BLaER1 treated with 17β-estradiol and CSF1 and Interleukin-3, amounts not matched to agents 10 nM and 100 nM (cell line): ENCODE measurements around the gene SGCA.

Experiments
- H3K27ac ChIP-seq, 11 experiments: shearing (Covaris generic); formaldehyde crosslinking; 2 replicates each; pipeline ENCODE4 v1.8.1; 2022
- H3K27me3 ChIP-seq, 11 experiments: shearing (Covaris generic); formaldehyde crosslinking; 2 replicates each; pipeline ENCODE4 v1.8.1; 2022
- H3K36me3 ChIP-seq, 11 experiments: shearing (Covaris generic); formaldehyde crosslinking; 2 replicates each; pipeline ENCODE4 v1.8.1; 2022
- H3K4me1 ChIP-seq, 10 experiments: shearing (Covaris generic); formaldehyde crosslinking; 2 replicates each; pipeline ENCODE4 v1.8.1; 2022
- H3K4me2 ChIP-seq, 11 experiments: shearing (Covaris generic); formaldehyde crosslinking; 2 replicates each; pipeline ENCODE4 v1.8.1; 2022
- H3K4me3 ChIP-seq, 10 experiments: shearing (Covaris generic); formaldehyde crosslinking; 2 replicates each; pipeline ENCODE4 v1.8.1; 2022
- H3K9ac ChIP-seq, 11 experiments: shearing (Covaris generic); formaldehyde crosslinking; 2 replicates each; pipeline ENCODE4 v1.8.1; 2022
- H3K9me3 ChIP-seq, 11 experiments: shearing (Covaris generic); formaldehyde crosslinking; replicated peaks in 1 of 11; 2 replicates each; pipeline ENCODE4 v1.8.1; 2022
- H4K20me1 ChIP-seq, 11 experiments: shearing (Covaris generic); formaldehyde crosslinking; 2 replicates each; pipeline ENCODE4 v1.8.1; 2022
- Cebpa-rat ChIP-seq, 11 experiments: shearing (Covaris generic); IDR thresholded peaks; 2 replicates each; pipeline ENCODE4 v1.8.1; 2022

Gene SGCA

DNA sequence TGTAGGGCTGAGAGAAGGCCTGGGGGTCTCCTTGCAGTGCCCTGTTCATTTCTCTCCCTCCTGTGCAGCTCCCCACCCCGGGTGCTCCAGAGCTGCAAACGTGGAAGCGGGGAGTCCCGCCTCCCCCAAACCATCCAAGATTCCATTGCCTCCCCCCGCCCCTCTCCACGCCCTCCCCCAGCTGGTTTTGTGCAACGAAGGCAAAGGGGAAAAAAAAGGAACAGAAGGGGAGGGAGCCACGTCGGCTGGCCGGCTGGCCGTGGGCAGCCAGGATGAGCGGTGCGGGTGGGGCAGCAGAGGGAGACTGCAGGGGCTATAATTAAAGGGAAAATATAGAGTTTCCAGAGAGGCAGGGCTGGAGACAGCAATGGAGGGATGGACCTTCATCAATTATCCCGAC, 37.3 kb downstream of the SGCA start:
- H3K36me3 ChIP-seq: no peaks in the 10 kb centered on the region
- H3K27ac ChIP-seq: no peak overlapping the region
- H3K4me2 ChIP-seq: peak overlapping the region in 2 of 11 experiments; percentile 43; a peak in 3 of 22 replicates
- no peak overlapping the region for H3K4me3 ChIP-seq
- peaks cover 0 to 6% (median 0%) of the 10 kb centered on the region in 11 experiments; a peak in 2 of 22 replicates for H4K20me1 ChIP-seq
- no peaks in the 10 kb centered on the region for H3K9me3 ChIP-seq
- no peak overlapping the region for H3K9ac ChIP-seq
- H3K27me3 ChIP-seq: peaks cover 73 to 95% (median 84%) of the 10 kb centered on the region in 11 experiments
- no peak for TF ChIP-seq Cebpa-rat (IDR thresholded peaks at IDR 0.05)
- peaks cover 21 to 29% (median 25%) of the 10 kb centered on the region in 10 experiments; a peak in 19 of 20 replicates for H3K4me1 ChIP-seq

DNA sequence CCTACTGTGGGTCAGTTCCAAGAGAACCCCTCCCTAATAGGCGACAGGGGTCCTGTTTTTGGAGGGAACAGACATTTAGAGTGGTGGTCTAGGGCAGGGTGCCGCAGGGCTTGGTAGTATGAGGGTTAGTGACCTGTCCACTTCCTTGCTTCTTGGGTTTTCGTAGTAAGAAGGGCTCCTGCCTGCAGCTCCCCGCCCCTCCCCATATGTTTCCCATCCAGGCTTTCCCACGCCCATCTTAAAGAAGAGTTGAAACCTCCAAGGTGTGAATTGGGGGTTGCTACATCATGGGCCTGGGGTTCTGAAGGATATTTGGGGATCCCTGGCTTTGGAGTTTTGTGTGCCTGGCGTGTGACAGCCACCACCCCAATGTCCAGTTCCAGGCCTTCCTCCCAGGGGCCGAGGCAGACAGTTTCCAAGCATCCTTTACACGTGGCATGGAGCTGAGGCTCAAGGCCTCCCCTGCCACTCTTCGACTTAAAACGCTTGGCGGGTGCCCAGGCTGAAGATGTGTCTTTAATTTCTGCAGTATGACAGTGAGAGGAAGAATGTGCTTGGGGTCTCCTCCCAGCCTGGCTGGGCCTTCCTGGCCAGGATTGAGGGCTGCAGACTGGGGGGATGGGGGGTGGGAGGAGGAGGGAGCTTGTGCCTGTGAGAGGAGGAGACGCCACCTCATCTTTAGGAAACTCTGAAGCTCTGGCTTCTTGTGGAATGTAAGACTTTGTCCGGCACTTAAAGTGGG, 38.0 kb downstream of the SGCA start:
- peaks cover 74 to 96% (median 82%) of the 10 kb centered on the region in 11 experiments for H3K27me3 ChIP-seq
- H3K9ac ChIP-seq: no peak overlapping the region
- H3K4me1 ChIP-seq: peaks cover 20 to 29% (median 24%) of the 10 kb centered on the region in 10 experiments; a peak in 19 of 20 replicates
- H3K4me2 ChIP-seq: peak overlapping the region in 2 of 11 experiments; percentile 43; a peak in 3 of 22 replicates
- H3K36me3 ChIP-seq: no peaks in the 10 kb centered on the region
- no peak for TF ChIP-seq Cebpa-rat (IDR thresholded peaks at IDR 0.05)
- no peak overlapping the region for H3K4me3 ChIP-seq
- H3K9me3 ChIP-seq: no peaks in the 10 kb centered on the region
- H4K20me1 ChIP-seq: peaks cover 0 to 6% (median 0%) of the 10 kb centered on the region in 11 experiments; a peak in 2 of 22 replicates
- H3K27ac ChIP-seq: no peak overlapping the region

DNA sequence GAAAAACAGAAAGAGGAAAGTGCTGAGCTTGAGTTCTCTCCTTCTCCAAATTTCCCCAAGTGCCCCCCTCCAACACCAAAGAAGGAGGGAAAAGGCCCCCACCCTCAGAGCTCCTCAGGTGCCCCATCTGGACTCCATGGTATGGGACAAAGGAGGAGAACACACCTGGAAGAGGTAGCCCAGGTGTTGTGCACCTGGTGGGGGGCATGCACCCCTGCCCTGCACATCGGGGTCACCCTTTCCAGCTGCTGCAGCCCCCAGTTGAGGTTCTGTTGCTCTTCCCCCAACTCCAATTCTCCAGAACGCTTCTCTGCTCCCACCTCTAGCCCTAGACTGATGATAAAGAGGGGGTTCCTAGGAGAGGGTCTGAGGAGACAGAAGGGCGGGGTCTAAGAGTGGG, 38.6 kb downstream of the SGCA start:
- Histone ChIP-seq H3K27ac (no peak overlapping the region), H3K36me3 (no peaks in the 10 kb centered on the region), H3K9me3 (no peaks in the 10 kb centered on the region), H3K9ac (no peak overlapping the region), H3K4me1 (peaks cover 18 to 28% (median 23%) of the 10 kb centered on the region in 10 experiments; a peak in 19 of 20 replicates), H3K4me3 (no peak overlapping the region), H3K4me2 (no peak overlapping the region), H3K27me3 (peaks cover 74 to 92% (median 84%) of the 10 kb centered on the region in 11 experiments), H4K20me1 (peaks cover 0 to 6% (median 0%) of the 10 kb centered on the region in 11 experiments; a peak in 2 of 22 replicates)
- TF ChIP-seq Cebpa-rat (IDR thresholded peaks at IDR 0.05): no peak

DNA sequence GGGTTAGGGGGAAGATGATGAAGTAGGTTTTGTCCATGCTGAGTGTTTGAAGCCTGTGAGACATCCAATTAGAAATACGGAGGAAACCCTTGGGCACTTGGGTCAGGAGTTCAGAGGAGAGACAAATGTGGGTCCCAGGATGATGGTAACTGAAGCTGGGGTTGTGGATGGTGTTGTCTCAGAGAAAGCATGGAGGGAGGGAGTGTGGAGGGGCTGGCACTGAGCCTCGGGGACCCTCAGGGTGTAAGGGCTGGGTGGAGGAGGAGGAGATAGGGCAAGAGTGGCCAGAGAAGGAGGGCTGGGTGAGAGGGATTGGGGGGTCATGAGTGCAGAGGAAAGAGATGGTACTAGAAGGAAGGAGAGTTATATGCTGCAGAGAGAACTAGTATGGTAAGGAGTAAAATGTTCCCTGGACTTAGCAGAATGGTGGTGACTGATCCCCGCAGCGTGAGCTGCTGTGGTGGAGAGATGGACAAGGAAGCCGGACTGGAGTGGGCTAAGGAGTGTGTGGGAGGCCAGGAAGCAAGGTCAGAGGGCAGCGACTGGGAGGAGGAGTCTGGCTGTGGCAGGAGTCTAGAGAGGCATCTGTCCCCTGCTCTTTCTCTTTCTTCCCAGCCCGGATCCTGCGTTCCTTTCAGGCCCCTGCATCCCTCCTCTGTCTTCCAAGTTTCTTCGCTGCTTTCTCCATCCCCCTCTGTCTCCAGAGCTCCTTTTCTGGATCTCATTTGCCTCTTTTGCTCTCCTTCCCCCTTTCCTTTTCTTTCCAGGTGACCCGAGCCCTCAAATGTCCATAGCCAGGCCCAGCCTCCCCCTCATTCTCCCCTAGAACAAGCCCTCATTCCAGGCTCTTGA, 39.5 kb downstream of the SGCA start:
- H3K4me2 ChIP-seq: no peak overlapping the region
- H3K4me1 ChIP-seq: peaks cover 18 to 30% (median 23%) of the 10 kb centered on the region in 10 experiments; a peak in 18 of 20 replicates
- H3K9me3 ChIP-seq: no peaks in the 10 kb centered on the region
- no peaks in the 10 kb centered on the region for H3K36me3 ChIP-seq
- no peak overlapping the region for H3K4me3 ChIP-seq
- H3K27me3 ChIP-seq: peaks cover 71 to 95% (median 83%) of the 10 kb centered on the region in 11 experiments
- H4K20me1 ChIP-seq: peaks cover 0 to 6% (median 0%) of the 10 kb centered on the region in 11 experiments; a peak in 2 of 22 replicates
- no peak overlapping the region for H3K27ac ChIP-seq
- H3K9ac ChIP-seq: no peak overlapping the region
- TF ChIP-seq Cebpa-rat (IDR thresholded peaks at IDR 0.05): no peak

DNA sequence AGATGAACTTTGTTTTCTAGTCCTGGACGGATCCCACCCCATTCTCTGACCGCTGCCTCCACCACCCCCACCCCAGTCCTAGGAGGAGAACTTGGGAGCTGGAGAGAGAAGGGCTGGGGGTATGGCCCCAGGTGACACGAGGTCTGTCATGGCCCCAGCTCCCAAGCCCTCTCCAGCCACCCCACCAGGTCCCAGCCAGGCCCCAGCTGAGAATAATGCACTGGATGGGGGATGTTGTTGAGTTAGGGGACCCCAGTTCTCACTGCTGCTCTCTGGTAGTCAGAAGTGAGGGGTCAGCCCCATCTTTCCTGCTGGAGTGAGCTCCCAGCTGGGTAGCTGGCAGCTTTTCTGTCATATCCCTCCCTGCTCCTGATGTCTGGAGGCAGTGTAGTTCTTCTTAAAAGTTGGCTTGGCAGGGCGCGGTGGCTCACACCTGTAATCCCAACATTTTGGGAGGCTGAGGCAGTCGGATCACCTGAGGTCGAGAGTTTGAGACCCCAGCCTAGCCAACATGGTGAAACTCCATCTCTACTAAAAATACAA, 40.2 kb downstream of the SGCA start:
- Histone ChIP-seq H3K4me3 (no peak overlapping the region), H3K27me3 (peaks cover 65 to 95% (median 79%) of the 10 kb centered on the region in 11 experiments)

DNA sequence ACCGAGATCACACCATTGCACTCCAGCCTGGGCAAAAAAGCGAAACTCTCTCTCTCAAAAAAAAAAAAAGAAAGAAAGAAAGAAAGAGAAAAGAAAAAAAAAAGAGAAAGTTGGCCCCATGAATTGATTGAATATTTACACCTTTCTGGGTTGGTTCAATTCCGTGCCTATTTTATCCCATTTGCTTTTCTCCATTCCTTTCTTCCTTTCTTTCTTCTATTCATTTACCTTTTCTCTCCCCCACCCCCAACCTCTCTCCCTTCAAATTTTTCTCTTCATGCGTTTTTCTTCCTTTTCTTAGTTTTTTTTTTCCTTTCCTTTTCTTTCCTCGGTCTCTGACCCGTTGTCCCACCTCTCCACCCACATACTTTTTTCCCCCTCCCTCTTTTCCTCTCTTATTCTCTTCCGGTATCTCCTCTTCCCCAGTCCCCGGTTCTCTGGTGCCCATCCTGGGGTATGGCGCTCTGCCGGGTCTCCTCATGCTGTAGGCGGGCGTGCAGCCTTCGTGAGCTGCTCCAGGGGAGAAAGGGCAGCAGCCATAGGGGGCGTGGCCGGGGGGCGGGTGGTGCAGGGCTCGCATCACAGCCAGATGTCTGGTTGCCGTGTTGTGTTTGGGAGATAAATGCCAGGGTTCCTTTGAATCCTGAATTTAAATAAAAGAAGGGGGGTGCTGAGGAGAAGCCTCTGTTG, 40.9 kb downstream of the SGCA start:
- Histone ChIP-seq H4K20me1 (peaks cover 0 to 5% (median 0%) of the 10 kb centered on the region in 11 experiments; a peak in 2 of 22 replicates), H3K27ac (no peak overlapping the region), H3K4me3 (peak overlapping the region in 1 of 10 experiments; percentile 31; a peak in 2 of 20 replicates), H3K9ac (no peak overlapping the region), H3K27me3 (peaks cover 58 to 88% (median 72%) of the 10 kb centered on the region in 11 experiments), H3K36me3 (no peaks in the 10 kb centered on the region), H3K9me3 (no peaks in the 10 kb centered on the region), H3K4me2 (peak overlapping the region; percentile 46 to 78 (median 55); a peak in 21 of 22 replicates), H3K4me1 (peaks cover 15 to 28% (median 21%) of the 10 kb centered on the region in 10 experiments; a peak in 18 of 20 replicates)
- no peak for TF ChIP-seq Cebpa-rat (IDR thresholded peaks at IDR 0.05)

More for the DNA sequence above, 40.2 kb downstream of the SGCA start:
- Histone ChIP-seq H3K4me1 (peaks cover 21 to 31% (median 24%) of the 10 kb centered on the region in 10 experiments; a peak in 18 of 20 replicates), H3K36me3 (no peaks in the 10 kb centered on the region), H4K20me1 (peaks cover 0 to 5% (median 0%) of the 10 kb centered on the region in 11 experiments; a peak in 2 of 22 replicates), H3K27ac (no peak overlapping the region), H3K9ac (no peak overlapping the region), H3K9me3 (no peaks in the 10 kb centered on the region), H3K4me2 (peak overlapping the region in 1 of 11 experiments; percentile 77; a peak in 1 of 22 replicates)
- TF ChIP-seq Cebpa-rat (IDR thresholded peaks at IDR 0.05): no peak

DNA sequence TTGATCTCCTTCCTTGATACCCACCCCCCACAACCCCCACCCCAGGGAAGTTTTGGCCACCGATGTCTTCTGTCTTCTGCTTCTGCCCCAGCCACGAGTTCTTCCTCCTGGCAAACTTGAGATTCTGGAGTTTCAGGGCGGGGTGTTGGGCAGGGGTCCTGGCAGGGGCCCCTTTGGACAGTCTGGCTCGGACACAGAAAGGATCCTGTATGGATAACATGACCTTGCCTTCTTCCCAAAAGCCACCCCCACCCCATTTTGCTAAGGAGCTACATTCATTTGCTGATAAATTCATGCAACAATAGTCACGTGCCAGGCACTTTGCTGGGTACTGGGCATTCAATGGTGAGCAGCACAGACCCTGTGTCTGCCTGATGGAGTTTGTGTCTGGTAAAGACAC, 41.5 kb downstream of the SGCA start:
- H3K4me1 ChIP-seq: peaks cover 20 to 33% (median 24%) of the 10 kb centered on the region in 10 experiments; a peak in 19 of 20 replicates

More for the DNA sequence above, 41.5 kb downstream of the SGCA start:
- H3K9me3 ChIP-seq: no peaks in the 10 kb centered on the region
- no peak for TF ChIP-seq Cebpa-rat (IDR thresholded peaks at IDR 0.05)
- no peak overlapping the region for H3K9ac ChIP-seq
- H3K4me3 ChIP-seq: no peak overlapping the region
- no peak overlapping the region for H3K27ac ChIP-seq
- H3K36me3 ChIP-seq: no peaks in the 10 kb centered on the region
- H4K20me1 ChIP-seq: peaks cover 0 to 4% (median 0%) of the 10 kb centered on the region in 11 experiments; a peak in 2 of 22 replicates
- peak overlapping the region in 5 of 11 experiments; percentile 51 to 78 (median 71); a peak in 4 of 22 replicates for H3K4me2 ChIP-seq
- H3K27me3 ChIP-seq: peaks cover 52 to 83% (median 66%) of the 10 kb centered on the region in 11 experiments
